CD4-positive, alpha-beta T cell (primary cell): Measurements from ENCODE around the gene KMT5C. TPM values are rescaled to one million over a fixed set of nuclear protein-coding genes. Genes with fewer than 3 reads are reported as not detected.

ENCODE experiments used
- ATAC-seq: fragments of 200-7000 bp; cut with Tn5 transposase; one replicate; pipeline ENCODE4 v1.10.0; 2022; ENCODE audit warnings: mild to moderate bottlenecking; ENCODE audit not compliant: poor library complexity
- CTCF ChIA-PET: fragments of 350-600 bp; sonication (Branson Sonifier 250); formaldehyde crosslinking; loops from one replicate; lab custom pipeline; 2021; ENCODE audit warnings: antibody characterized with exemption, inconsistent platforms; lab: Charles Lee
- POLR2A ChIA-PET: fragments of 350-600 bp; sonication (Branson Sonifier 250); formaldehyde crosslinking; loops from one replicate; lab custom pipeline; 2021; ENCODE audit warnings: antibody characterized with exemption, inconsistent platforms; lab: Charles Lee
- DNase-seq, 14 experiments: peaks; one replicate each; pipeline ENCODE4 v3.0.0-alpha.2; 2013 to 2020; ENCODE audit warnings: mixed read lengths in 2 of 14
- H3K27ac ChIP-seq, 2 donors: one replicate each; pipeline versions ENCODE4 v1.5.1 to v1.7.0; 2013; ENCODE audit warnings: low read length in 2 of 2, low read depth in 1 of 2, mild to moderate bottlenecking in 1 of 2
- H3K27me3 ChIP-seq, 2 experiments: 1 replicate in 1 of 2; 2 replicates in 1 of 2; pipeline versions ENCODE4 v1.6.1 to v1.7.0; 2013; ENCODE audit warnings: low read length in 2 of 2, control low read depth in 1 of 2, mild to moderate bottlenecking in 1 of 2, moderate library complexity in 1 of 2; ENCODE audit not compliant: insufficient read depth in 2 of 2, control insufficient read depth in 1 of 2
- H3K36me3 ChIP-seq: one replicate; pipeline ENCODE4 v1.6.1; 2013; ENCODE audit warnings: low read length, control low read depth; ENCODE audit not compliant: insufficient read depth
- H3K4me1 ChIP-seq: one replicate; pipeline ENCODE4 v1.6.1; 2013; ENCODE audit warnings: low read length, control low read depth; ENCODE audit not compliant: insufficient read depth
- H3K4me3 ChIP-seq: one replicate; pipeline ENCODE4 v1.5.1; 2013; ENCODE audit warnings: mild to moderate bottlenecking, low read length, moderate library complexity
- H3K9me3 ChIP-seq, 2 experiments: 1 replicate in 1 of 2; 2 replicates in 1 of 2; pipeline versions ENCODE4 v1.6.1 to v1.7.0; 2013; ENCODE audit warnings: low read length in 2 of 2, mild to moderate bottlenecking in 2 of 2, control low read depth in 1 of 2, moderate library complexity in 1 of 2; ENCODE audit not compliant: control insufficient read depth in 1 of 2, insufficient read depth in 1 of 2
- H3K27ac Mint-ChIP-seq: one replicate; pipeline ENCODE4 v1.8.0; 2020; ENCODE audit warnings: mixed read lengths
- H3K27me3 Mint-ChIP-seq: one replicate; pipeline ENCODE4 v1.8.0; 2021; ENCODE audit warnings: mixed read lengths
- H3K36me3 Mint-ChIP-seq: one replicate; pipeline ENCODE4 v1.8.0; 2021; ENCODE audit warnings: low read depth, mixed read lengths
- H3K4me1 Mint-ChIP-seq: one replicate; pipeline ENCODE4 v1.8.0; 2021; ENCODE audit warnings: low read depth, mixed read lengths
- H3K4me3 Mint-ChIP-seq: one replicate; pipeline ENCODE4 v1.8.0; 2020; ENCODE audit warnings: mild to moderate bottlenecking, mixed read lengths
- H3K9me3 Mint-ChIP-seq: one replicate; pipeline ENCODE4 v1.8.0; 2020; ENCODE audit warnings: mixed read lengths
- intact Hi-C, 2 experiments: fragments of 100-400 bp; cut with DNase I in 1 of 2; cut with micrococcal nuclease in 1 of 2; formaldehyde crosslinking; loops; one replicate each; pipeline versions ENCODE4 v1.15.1 to v1.9.0; 2023 to 2025; cut with DNase I, micrococcal nuclease
- total RNA-seq, 174 experiments: library from RNA in 2 of 174; stranded (reverse) in 2 of 174; gene quantifications; one replicate each; pipeline ENCODE4 v1.2.3 and lab custom pipeline; 2021 to 2026
- TF ChIP-seq, protein P1 (sequence below): fragments of 200-600 bp; IDR thresholded peaks from one replicate; pipeline ENCODE4 v1.8.0; 2022; ENCODE audit warnings: antibody characterized with exemption, mild to moderate bottlenecking

KMT5C gene
- total RNA-seq, 2 experiments from 2014 or later = 113 to 115 TPM

DNA sequence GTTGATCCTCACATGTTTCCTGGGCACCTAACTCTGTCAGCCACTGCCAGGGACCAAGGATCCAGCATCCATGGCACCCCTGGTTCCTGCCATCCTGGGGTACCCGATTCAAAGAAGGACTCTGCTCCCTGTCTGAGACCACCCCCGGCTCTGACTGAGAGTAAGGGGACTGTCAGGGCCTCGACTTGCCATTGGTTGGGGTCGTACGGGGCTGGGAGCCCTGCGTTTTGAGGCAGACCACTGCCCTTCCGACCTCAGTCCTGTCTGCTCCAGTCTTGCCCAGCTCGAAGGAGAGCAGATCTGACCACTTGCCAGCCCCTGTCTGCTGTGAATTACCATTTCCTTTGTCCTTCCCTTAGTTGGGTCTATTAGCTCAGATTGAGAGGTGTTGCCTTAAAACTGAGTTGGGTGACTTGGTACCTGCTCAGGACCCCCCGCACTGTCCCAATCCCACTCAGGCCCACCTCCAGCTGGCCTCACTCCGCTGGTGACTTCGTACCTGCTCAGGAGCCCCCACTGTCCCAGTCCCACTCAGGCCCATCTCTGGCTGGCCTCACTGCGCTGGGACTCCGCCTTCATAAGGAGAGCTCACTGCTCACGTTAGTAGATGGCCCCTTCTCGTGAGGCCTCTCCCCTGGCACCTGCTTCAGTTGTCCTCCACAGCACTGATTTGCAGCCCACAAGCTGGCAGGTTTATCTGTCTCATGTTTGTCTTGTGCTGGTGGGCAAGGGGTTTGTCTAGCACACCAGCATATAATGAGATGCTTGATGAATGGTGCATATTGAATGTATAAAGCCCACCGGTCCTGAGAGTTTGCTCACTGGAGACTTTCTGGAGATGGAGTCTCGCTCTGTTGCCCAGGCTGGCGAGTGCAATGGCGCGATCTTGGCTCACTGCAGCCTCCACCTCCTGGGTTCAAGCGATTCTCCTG, 50.0 kb downstream of the KMT5C start:
- TF ChIP-seq, protein P1, sequence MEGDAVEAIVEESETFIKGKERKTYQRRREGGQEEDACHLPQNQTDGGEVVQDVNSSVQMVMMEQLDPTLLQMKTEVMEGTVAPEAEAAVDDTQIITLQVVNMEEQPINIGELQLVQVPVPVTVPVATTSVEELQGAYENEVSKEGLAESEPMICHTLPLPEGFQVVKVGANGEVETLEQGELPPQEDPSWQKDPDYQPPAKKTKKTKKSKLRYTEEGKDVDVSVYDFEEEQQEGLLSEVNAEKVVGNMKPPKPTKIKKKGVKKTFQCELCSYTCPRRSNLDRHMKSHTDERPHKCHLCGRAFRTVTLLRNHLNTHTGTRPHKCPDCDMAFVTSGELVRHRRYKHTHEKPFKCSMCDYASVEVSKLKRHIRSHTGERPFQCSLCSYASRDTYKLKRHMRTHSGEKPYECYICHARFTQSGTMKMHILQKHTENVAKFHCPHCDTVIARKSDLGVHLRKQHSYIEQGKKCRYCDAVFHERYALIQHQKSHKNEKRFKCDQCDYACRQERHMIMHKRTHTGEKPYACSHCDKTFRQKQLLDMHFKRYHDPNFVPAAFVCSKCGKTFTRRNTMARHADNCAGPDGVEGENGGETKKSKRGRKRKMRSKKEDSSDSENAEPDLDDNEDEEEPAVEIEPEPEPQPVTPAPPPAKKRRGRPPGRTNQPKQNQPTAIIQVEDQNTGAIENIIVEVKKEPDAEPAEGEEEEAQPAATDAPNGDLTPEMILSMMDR = no peak
- Mint-ChIP-seq H3K4me3 (peak overlapping the region; percentile 53), H3K4me1 (peaks cover 61% of the 10 kb centered on the region), H3K36me3 (peaks cover 68% of the 10 kb centered on the region), H3K9me3 (no peaks in the 10 kb centered on the region), H3K27ac (peak overlapping the region; percentile 73), H3K27me3 (no peaks in the 10 kb centered on the region)
- H3K4me3 ChIP-seq = no peak overlapping the region
- peaks cover 59% of the 10 kb centered on the region for H3K4me1 ChIP-seq
- ChIA-PET POLR2A (interaction anchor here (1.0 to 2.0 kb wide), 5 partner anchors 9 to 50 kb away, joined by 3 to 9 read pairs (median 7); partner anchors contain the start of genes KMT5C and UBE2S), CTCF (interaction anchor here (0.7 to 0.9 kb wide), 2 partner anchors 51 to 88 kb away, joined by 3 to 4 read pairs; no protein-coding TSS in a partner anchor)
- H3K9me3 ChIP-seq = no peaks in the 10 kb centered on the region
- ATAC-seq (no peak), DNase-seq (no peak)
- intact Hi-C loops = loop anchor here in 1 of 2 experiments (5.0 kb wide), 2 partner anchors 37 to 253 kb away; partner anchors contain the start of genes COX6B2, ZNF580 and ZNF581
- H3K36me3 ChIP-seq = peaks cover 51% of the 10 kb centered on the region
- H3K27me3 ChIP-seq = no peaks in the 10 kb centered on the region
- H3K27ac ChIP-seq = no peak overlapping the region

DNA sequence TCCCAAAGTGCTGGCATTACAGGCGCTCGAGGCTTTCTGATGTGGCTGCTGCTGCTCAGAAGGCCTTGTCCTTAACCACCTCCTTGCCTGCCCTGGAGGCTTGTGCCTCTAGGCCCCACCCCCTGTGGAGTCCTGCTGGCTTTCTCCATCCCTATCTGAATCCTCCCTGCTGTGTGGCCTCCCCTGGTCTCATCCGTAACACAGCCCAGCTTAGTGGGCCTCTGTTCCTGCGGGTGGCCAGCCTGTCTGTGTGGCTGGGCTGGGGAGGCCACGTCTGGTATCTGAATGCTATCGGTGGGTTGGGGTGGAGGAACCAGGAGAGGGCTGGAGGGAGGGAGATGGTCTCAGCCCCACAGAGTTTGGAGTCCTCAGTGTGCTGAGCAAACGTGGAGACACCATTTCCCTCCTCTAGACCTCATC, 50.8 kb downstream of the KMT5C start:
- Mint-ChIP-seq H3K27me3 (no peaks in the 10 kb centered on the region), H3K4me3 (peak overlapping the region; percentile 35), H3K9me3 (no peaks in the 10 kb centered on the region), H3K36me3 (peaks cover 65% of the 10 kb centered on the region), H3K27ac (peak overlapping the region; percentile 47), H3K4me1 (peaks cover 52% of the 10 kb centered on the region)
- no peak for ATAC-seq
- Histone ChIP-seq H3K4me1 (peaks cover 51% of the 10 kb centered on the region), H3K9me3 (no peaks in the 10 kb centered on the region), H3K36me3 (peaks cover 51% of the 10 kb centered on the region), H3K4me3 (no peak overlapping the region), H3K27me3 (no peaks in the 10 kb centered on the region), H3K27ac (no peak overlapping the region)
- CTCF ChIA-PET = no interaction called here
- intact Hi-C loops = no loop called here
- DNase-seq = no peak
- TF ChIP-seq, protein P1 = no peak
- POLR2A ChIA-PET = interaction anchor here (1.1 to 2.0 kb wide), 3 partner anchors 10 to 51 kb away, joined by 7 to 8 read pairs (median 7); partner anchors contain the start of genes KMT5C and UBE2S

DNA sequence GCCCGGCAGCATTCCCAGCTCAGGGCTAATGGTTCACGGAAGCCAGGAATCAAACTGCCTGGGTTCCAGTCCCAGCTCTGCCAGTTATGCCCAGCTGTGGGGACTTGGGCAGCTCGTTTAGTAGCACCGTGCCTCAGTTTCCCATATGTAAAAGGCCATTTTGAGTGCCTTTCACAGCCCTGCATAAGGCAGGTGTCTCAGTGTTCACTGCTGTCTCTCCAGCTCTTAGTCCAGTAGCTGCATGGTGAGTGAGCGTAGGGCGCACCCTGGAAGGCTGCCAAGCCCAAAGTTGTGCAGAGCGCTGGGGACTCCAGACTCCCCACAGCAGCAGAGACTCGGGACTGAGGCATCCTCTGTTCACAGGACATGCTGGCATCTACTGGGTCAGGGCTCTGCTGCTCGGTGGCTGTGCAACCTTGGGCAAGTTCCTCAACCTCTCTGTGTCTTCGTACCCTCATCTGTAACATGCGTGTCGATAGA, 51.6 kb downstream of the KMT5C start:
- H3K4me1 Mint-ChIP-seq = peaks cover 46% of the 10 kb centered on the region
- TF ChIP-seq, protein P1 = no peak
- Histone ChIP-seq H3K4me3 (no peak overlapping the region), H3K9me3 (no peaks in the 10 kb centered on the region), H3K36me3 (peaks cover 51% of the 10 kb centered on the region), H3K4me1 (peaks cover 49% of the 10 kb centered on the region), H3K27me3 (no peaks in the 10 kb centered on the region), H3K27ac (no peak overlapping the region)
- CTCF ChIA-PET = no interaction called here
- no peak for ATAC-seq
- H3K27ac Mint-ChIP-seq = no peak overlapping the region
- no peaks in the 10 kb centered on the region for H3K27me3 Mint-ChIP-seq
- H3K4me3 Mint-ChIP-seq = no peak overlapping the region
- H3K36me3 Mint-ChIP-seq = peaks cover 57% of the 10 kb centered on the region
- peak in 1 of 14 experiments; percentile 3 for DNase-seq
- intact Hi-C loops = no loop called here
- H3K9me3 Mint-ChIP-seq = no peaks in the 10 kb centered on the region
- POLR2A ChIA-PET = interaction anchor here (0.9 to 1.1 kb wide), 3 partner anchors 8 to 52 kb away, joined by 3 to 8 read pairs (median 3); partner anchors contain the start of genes KMT5C and UBE2S
